Dermis blood vessel endothelial cell (primary cell): ENCODE measurements around the gene COL28A1. TPM values are rescaled to one million over a fixed set of nuclear protein-coding genes. Genes with fewer than 3 reads are reported as not detected.

Experiments used
- DNase-seq: peaks from one replicate; pipeline ENCODE4 v3.0.0; 2010
- total RNA-seq: library from RNA; depleted of rRNA; stranded (reverse); fragments of >200 nt; gene quantifications from 2 replicates; pipeline ENCODE4 v1.2.3, GENCODE V29; 2014

Gene COL28A1
- total RNA-seq, 1 donor from 2014 or later = 0.17 TPM

- DNase-seq = no peak
Observed at GRCh38 chr7:7330997-7331396, 204.7 kb downstream of the COL28A1 start.

- DNase-seq = no peak
Observed at GRCh38 chr7:7329326-7329725, 206.3 kb downstream of the COL28A1 start.

- DNase-seq = no peak
Observed at GRCh38 chr7:7327423-7327822, 208.2 kb downstream of the COL28A1 start.

GRCh38 chr7:7324698-7325097 is 211.0 kb downstream of the COL28A1 start:
- no peak for DNase-seq

GRCh38 chr7:7323921-7324320 is 211.8 kb downstream of the COL28A1 start:
- no peak for DNase-seq

- no peak for DNase-seq
Observed at GRCh38 chr7:7323352-7323751, 212.3 kb downstream of the COL28A1 start.

- DNase-seq = peak; percentile 2
Observed at GRCh38 chr7:7321681-7322080, 214.0 kb downstream of the COL28A1 start.

GRCh38 chr7:7318601-7319000 is 217.1 kb downstream of the COL28A1 start:
- DNase-seq = no peak

- no peak for DNase-seq
Observed at GRCh38 chr7:7317850-7318249, 217.8 kb downstream of the COL28A1 start.

GRCh38 chr7:7315851-7316250 is 219.8 kb downstream of the COL28A1 start:
- no peak for DNase-seq

GRCh38 chr7:7312323-7312722 is 223.3 kb downstream of the COL28A1 start:
- no peak for DNase-seq

GRCh38 chr7:7311001-7311400 is 224.7 kb downstream of the COL28A1 start:
- DNase-seq = no peak

- DNase-seq = no peak
Observed at GRCh38 chr7:7309203-7309602, 226.5 kb downstream of the COL28A1 start.

Other genes with a start within 250 kb of the COL28A1 start
- 34.5 and 37.4 TPM in 2 replicates for gene MIOS, start 31.0 kb upstream of the COL28A1 start, total RNA-seq
- gene UMAD1, start 104.9 kb upstream of the COL28A1 start, total RNA-seq = 4.1 and 4.9 TPM in 2 replicates
- gene RPA3, start 182.7 kb upstream of the COL28A1 start, total RNA-seq = 18.9 and 25.5 TPM in 2 replicates